Effector memory CD4-positive, alpha-beta T cell (primary cell): Measurements from ENCODE around the gene DHRS7C.

ENCODE experiments used
- DNase-seq, 3 donors: peaks; one replicate each; pipeline ENCODE4 v3.0.0-alpha.2; 2020
- H3K27ac ChIP-seq: 2 replicates; pipeline ENCODE4 v1.7.0; 2013; ENCODE audit warnings: mild to moderate bottlenecking, low read length, moderate library complexity; ENCODE audit not compliant: insufficient read depth, poor library complexity, severe bottlenecking
- H3K27me3 ChIP-seq: replicated peaks from 2 replicates; pipeline ENCODE4 v1.7.0; 2013; ENCODE audit warnings: mild to moderate bottlenecking, low read length; ENCODE audit not compliant: insufficient read depth, control insufficient read depth, poor library complexity, severe bottlenecking
- H3K36me3 ChIP-seq: 2 replicates; pipeline ENCODE4 v1.7.0; 2013; ENCODE audit warnings: mild to moderate bottlenecking, low read length, moderate library complexity; ENCODE audit not compliant: control insufficient read depth, insufficient read depth
- H3K4me1 ChIP-seq: 2 replicates; pipeline ENCODE4 v1.7.0; 2013; ENCODE audit warnings: low read length, mild to moderate bottlenecking; ENCODE audit not compliant: control insufficient read depth, insufficient read depth, poor library complexity, severe bottlenecking
- H3K4me3 ChIP-seq: 2 replicates; pipeline ENCODE4 v1.7.0; 2013; ENCODE audit warnings: low read length, low read depth, mild to moderate bottlenecking; ENCODE audit not compliant: insufficient read depth, poor library complexity, severe bottlenecking
- H3K9me3 ChIP-seq: 2 replicates; pipeline ENCODE4 v1.7.0; 2013; ENCODE audit warnings: mild to moderate bottlenecking, low read length, moderate library complexity; ENCODE audit not compliant: control insufficient read depth
- total RNA-seq, 3 donors: gene quantifications; one replicate each; lab custom pipeline; 2026; lab: John Stamatoyannopoulos, UW

Gene DHRS7C, protein sequence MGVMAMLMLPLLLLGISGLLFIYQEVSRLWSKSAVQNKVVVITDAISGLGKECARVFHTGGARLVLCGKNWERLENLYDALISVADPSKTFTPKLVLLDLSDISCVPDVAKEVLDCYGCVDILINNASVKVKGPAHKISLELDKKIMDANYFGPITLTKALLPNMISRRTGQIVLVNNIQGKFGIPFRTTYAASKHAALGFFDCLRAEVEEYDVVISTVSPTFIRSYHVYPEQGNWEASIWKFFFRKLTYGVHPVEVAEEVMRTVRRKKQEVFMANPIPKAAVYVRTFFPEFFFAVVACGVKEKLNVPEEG
- total RNA-seq: 0 reads per million in 3 donors

- H3K9me3 ChIP-seq: no peaks in the 10 kb centered on the region
- H3K27me3 ChIP-seq: no peaks in the 10 kb centered on the region
- H3K27ac ChIP-seq: no peak within 1 kb of the TSS
- DNase-seq: no peak
- no peaks in the 10 kb centered on the region for H3K36me3 ChIP-seq
- H3K4me3 ChIP-seq: no peak within 1 kb of the TSS
- no peaks in the 10 kb centered on the region for H3K4me1 ChIP-seq
Measured at GRCh38 chr17:9790889-9791876, at the start of gene DHRS7C. DHRS7C (minus strand) TSS chr17:9791592; CDS start chr17:9791284, 308 bp downstream.

- H3K9me3 ChIP-seq: no peaks in the 10 kb centered on the region
- no peak overlapping the region for H3K27ac ChIP-seq
- no peaks in the 10 kb centered on the region for H3K27me3 ChIP-seq
- H3K36me3 ChIP-seq: no peaks in the 10 kb centered on the region
- no peak overlapping the region for H3K4me3 ChIP-seq
- no peaks in the 10 kb centered on the region for H3K4me1 ChIP-seq
- no peak for DNase-seq
Measured at GRCh38 chr17:9839433-9839832, 48.0 kb upstream of the DHRS7C start.

DNA sequence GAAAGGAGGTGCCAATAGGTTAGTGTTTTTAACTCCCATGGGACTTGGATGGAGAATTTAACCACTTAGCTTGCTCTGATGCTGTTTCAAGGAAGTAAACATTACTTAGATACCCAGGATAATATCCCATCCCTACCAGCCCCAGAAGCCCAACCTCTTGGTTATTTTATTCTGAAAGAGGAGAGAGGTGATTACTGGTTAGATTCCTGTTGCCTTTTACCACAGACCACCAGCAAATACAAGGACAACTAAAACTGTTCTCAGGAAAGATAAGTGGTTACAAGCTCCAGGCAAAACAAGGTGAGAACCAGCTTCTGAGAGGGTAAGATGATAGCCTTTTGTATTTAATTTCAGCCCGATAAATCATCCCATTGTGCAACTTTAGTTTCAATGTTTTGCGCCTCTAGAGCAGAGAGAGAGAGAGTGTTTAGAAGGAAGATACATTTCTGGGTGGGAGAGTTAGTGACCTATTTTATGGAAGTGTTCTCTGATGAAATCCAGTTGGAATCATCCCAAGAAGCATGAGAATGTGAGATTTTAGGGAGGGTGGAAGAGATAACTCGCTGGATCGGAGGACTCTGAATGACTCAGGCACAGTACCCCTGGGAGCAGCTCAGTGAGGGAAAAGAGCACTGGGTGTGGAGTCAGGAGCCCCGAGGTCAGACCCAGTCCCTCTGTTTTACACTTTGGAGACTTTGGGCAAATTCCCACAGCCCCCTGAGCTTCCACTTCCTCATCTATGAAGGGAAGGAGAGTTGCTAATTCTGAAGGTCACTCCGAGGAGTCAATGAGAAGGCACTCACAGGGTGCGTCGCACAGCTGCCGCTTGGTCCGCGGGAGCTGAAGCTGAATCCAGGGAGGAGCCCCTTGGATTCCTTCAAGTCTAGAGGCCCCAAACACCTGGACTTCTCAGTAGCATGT, 46.4 kb upstream of the DHRS7C start:
- no peak overlapping the region for H3K27ac ChIP-seq
- no peaks in the 10 kb centered on the region for H3K4me1 ChIP-seq
- DNase-seq: no peak
- H3K4me3 ChIP-seq: no peak overlapping the region
- no peaks in the 10 kb centered on the region for H3K36me3 ChIP-seq
- H3K9me3 ChIP-seq: no peaks in the 10 kb centered on the region
- no peaks in the 10 kb centered on the region for H3K27me3 ChIP-seq

DNA sequence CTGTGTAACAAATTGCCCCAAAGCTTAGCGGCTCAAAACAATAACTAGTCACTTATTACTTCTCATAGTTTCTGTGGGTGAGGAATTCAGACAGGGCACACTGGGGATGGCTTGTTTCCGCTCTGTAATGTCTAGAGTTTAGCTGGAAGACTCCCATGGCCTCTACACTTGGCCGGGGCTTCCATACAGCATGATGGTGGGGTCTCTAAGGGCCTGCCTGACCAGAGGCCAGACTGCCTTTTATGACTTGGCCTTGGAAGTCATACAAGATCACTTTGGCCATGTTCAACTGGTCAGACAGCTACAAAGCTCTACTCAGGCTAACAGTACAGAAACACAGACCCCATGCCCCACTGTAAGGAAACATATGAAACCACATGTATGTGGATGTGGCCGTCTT, 42.5 kb upstream of the DHRS7C start:
- DNase-seq: no peak
- no peak overlapping the region for H3K4me3 ChIP-seq
- no peaks in the 10 kb centered on the region for H3K27me3 ChIP-seq
- H3K9me3 ChIP-seq: no peaks in the 10 kb centered on the region
- no peaks in the 10 kb centered on the region for H3K36me3 ChIP-seq
- H3K4me1 ChIP-seq: no peaks in the 10 kb centered on the region
- no peak overlapping the region for H3K27ac ChIP-seq

- no peaks in the 10 kb centered on the region for H3K9me3 ChIP-seq
Measured at GRCh38 chr17:9830711-9831110, 39.3 kb upstream of the DHRS7C start.

GRCh38 chr17:9829343-9829742, 38.0 kb upstream of the DHRS7C start:
- H3K9me3 ChIP-seq: no peaks in the 10 kb centered on the region
- peaks cover 4% of the 10 kb centered on the region for H3K27me3 ChIP-seq
- H3K27ac ChIP-seq: no peak overlapping the region
- H3K36me3 ChIP-seq: no peaks in the 10 kb centered on the region
- no peaks in the 10 kb centered on the region for H3K4me1 ChIP-seq
- DNase-seq: no peak
- no peak overlapping the region for H3K4me3 ChIP-seq

More at GRCh38 chr17:9830711-9831110, 39.3 kb upstream of the DHRS7C start:
- no peaks in the 10 kb centered on the region for H3K36me3 ChIP-seq
- DNase-seq: no peak
- H3K4me1 ChIP-seq: no peaks in the 10 kb centered on the region
- peaks cover 4% of the 10 kb centered on the region for H3K27me3 ChIP-seq
- H3K4me3 ChIP-seq: no peak overlapping the region
- H3K27ac ChIP-seq: no peak overlapping the region

- Histone ChIP-seq H3K4me1 (no peaks in the 10 kb centered on the region), H3K9me3 (no peaks in the 10 kb centered on the region), H3K36me3 (no peaks in the 10 kb centered on the region), H3K27ac (no peak overlapping the region), H3K4me3 (no peak overlapping the region), H3K27me3 (peaks cover 4% of the 10 kb centered on the region)
- no peak for DNase-seq
Measured at GRCh38 chr17:9828296-9829295, 37.2 kb upstream of the DHRS7C start.

DNA sequence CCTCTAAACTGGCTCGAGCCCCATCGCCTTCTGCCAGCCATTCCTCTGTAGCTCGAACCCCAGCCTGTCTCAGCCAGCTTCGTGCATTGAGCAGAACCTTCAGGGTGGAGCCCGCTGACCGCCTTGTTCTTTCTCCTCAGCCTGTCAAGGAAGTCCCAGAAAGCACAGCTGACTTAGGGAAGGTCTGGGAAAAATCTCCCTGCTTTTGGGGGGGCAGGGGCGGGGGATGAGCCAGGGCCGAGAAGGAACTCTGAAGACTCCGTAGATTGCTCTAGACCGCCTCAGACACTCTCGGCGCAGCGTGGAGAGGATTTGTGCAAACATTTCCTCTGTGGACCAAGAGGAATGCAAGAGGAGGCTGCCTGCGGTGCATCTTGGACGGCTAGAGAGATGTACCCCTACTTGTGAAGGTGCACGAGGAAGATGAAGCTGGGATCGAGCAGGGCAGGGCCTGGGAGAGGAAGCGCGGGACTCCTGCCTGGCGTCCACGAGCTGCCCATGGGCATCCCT, 34.3 kb upstream of the DHRS7C start, which contains the start of gene GLP2R:
TSS of gene GLP2R (plus strand) at position 284 of the 510 bp plus-strand sequence. CDS start at position 424, 140 bp downstream.
- Histone ChIP-seq H3K36me3 (no peaks in the 10 kb centered on the region), H3K4me1 (no peaks in the 10 kb centered on the region), H3K9me3 (no peaks in the 10 kb centered on the region), H3K4me3 (no peak within 1 kb of the TSS), H3K27me3 (peaks cover 4% of the 10 kb centered on the region), H3K27ac (no peak within 1 kb of the TSS)
- DNase-seq: no peak
